NCI-H128 (cell line): ENCODE results near the gene UBE2D3.
A peak's percentile ranks its signal among the peaks of the same experiment; 100 is the strongest.
"Not testable (repeated sequence)": the region's sequence is repeated elsewhere in the genome, so short reads cannot be mapped to it uniquely, and the experiment has no call there.

ENCODE experiments used
- DNase-seq: peaks from one replicate; lab custom pipeline; 2025; ENCODE audit not compliant: unreplicated experiment; lab: John Stamatoyannopoulos, UW

UBE2D3 gene

GRCh38 chr4:102832105-102832504 lies 4.8 kb upstream of the UBE2D3 start:
- no peak for DNase-seq

- DNase-seq: no peak
Observed at GRCh38 chr4:102829803-102830202, 2.5 kb upstream of the UBE2D3 start.

GRCh38 chr4:102828497-102828808 lies 1.1 kb upstream of the UBE2D3 start:
- no peak for DNase-seq

- DNase-seq: peak; percentile 92
Observed at GRCh38 chr4:102827674-102828496, 534 bp upstream of the UBE2D3 start.

- DNase-seq: no peak
Observed at GRCh38 chr4:102826105-102826889, 1.1 kb downstream of the UBE2D3 start.

- no peak for DNase-seq
Observed at GRCh38 chr4:102825261-102826091, 1.9 kb downstream of the UBE2D3 start.

GRCh38 chr4:102824398-102824797 lies 3.0 kb downstream of the UBE2D3 start:
- DNase-seq: no peak

GRCh38 chr4:102823897-102824296 lies 3.5 kb downstream of the UBE2D3 start:
- no peak for DNase-seq

GRCh38 chr4:102823464-102823863 lies 3.9 kb downstream of the UBE2D3 start:
- DNase-seq: no peak

- DNase-seq: no peak
Observed at GRCh38 chr4:102819588-102820365, 7.6 kb downstream of the UBE2D3 start.

GRCh38 chr4:102819100-102819499 lies 8.3 kb downstream of the UBE2D3 start:
- DNase-seq: not testable (repeated sequence)

- DNase-seq: no peak
Observed at GRCh38 chr4:102817613-102818268, 9.6 kb downstream of the UBE2D3 start.

- no peak for DNase-seq
Observed at GRCh38 chr4:102817021-102817605, 10.2 kb downstream of the UBE2D3 start.

- DNase-seq: no peak
Observed at GRCh38 chr4:102815981-102816380, 11.4 kb downstream of the UBE2D3 start.

GRCh38 chr4:102809691-102810090 lies 17.7 kb downstream of the UBE2D3 start:
- DNase-seq: no peak

- DNase-seq: no peak
Observed at GRCh38 chr4:102809190-102809589, 18.2 kb downstream of the UBE2D3 start.

- DNase-seq: no peak
Observed at GRCh38 chr4:102808009-102808408, 19.3 kb downstream of the UBE2D3 start.

GRCh38 chr4:102807345-102807744 lies 20.0 kb downstream of the UBE2D3 start:
- DNase-seq: no peak

GRCh38 chr4:102799816-102800215 lies 27.5 kb downstream of the UBE2D3 start:
- DNase-seq: no peak

GRCh38 chr4:102794999-102795398 lies 32.4 kb downstream of the UBE2D3 start:
- DNase-seq: no peak
